ENCODE data around the gene AVPR1A.
"Not testable (repeated sequence)": the region's sequence is repeated elsewhere in the genome, so short reads cannot be mapped to it uniquely, and the experiment has no call there.

Gene AVPR1A
- 0 to 0.24 (median 0) reads per million in 9 experiments for total RNA-seq

DNA sequence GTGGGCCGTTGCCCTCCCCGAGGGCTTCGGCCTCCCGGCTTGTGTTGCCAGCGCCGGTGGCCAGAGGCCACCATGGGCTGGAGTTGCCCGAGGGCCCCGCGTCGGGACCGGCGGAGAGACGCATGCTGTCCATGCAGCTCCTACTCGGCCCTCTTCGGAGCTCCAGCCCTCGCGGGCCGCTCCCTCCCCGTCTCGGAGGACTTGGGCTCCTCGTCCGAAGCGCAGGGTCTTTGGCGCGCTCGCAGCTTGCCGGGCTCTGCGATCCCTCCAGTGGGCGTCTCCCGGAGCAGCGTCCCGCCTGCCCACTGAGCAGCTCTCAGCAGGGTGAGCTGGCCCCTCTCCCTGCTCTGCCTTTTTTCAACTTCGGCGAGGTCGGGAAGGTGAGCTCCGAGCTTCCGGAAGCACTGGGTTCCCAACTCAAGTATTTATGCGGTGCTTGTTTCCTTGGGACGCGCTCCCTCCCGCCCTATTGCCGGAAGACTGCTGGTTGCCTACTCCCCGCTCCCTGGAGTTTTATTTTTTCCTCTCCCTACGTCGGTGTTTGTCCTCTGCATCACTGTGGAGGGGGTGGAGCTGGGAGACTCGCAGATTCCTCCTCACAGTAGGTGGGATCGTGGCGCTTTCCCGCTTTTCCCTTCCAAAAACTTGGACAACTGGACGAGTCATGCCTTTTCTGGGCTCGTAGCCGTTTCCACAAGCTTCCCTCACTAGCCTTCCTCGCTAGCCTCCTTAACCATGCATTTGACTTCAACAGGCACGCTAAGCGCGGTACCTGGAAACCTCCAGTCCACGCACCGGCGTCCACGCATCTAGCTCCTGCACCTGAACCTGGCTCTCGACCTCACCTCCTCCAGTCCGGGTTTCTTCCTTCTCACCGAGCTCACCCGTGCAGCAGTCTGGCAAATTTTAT lies at the start of gene AVPR1A:
TSS of gene AVPR1A (minus strand) at position 489 of the 910 bp plus-strand sequence. CDS start at position 124, 365 bp downstream.
- Mint-ChIP-seq H3K27ac (no peak within 1 kb of the TSS), H3K4me3 (peak within 1 kb of the TSS in 1 of 2 donors; percentile 1)
- ATAC-seq (replicated peaks) = no peak

DNA sequence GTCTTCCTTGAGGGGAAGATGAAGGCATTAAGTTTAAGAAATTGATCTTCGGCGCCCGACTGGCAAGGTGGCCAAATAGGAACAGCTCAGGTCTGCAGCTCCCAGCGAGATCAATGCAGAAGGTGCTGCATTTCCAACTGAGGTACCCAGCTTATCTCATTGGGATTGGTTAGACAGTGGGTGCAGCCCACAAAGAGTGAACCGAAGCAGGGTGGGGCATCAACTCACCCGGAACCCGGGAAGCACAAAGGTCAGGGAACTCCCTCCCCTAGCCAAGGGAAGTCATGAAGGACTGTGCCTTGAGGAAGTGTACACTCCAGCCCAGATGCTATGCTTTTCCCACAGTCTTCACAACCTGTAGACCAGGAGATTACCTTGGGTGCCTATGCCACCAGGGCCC lies 45.2 kb upstream of the AVPR1A start:
- Mint-ChIP-seq H3K9me3 (peaks cover 7 to 23% of the 10 kb centered on the region in 2 donors), H3K36me3 (ENCODE audit: insufficient read depth) (no peaks in the 10 kb centered on the region), H3K27ac (no peak overlapping the region), H3K4me1 (ENCODE audit: low read depth in 2 of 2) (no peaks in the 10 kb centered on the region), H3K4me3 (no peak overlapping the region), H3K27me3 (no peaks in the 10 kb centered on the region)
- DNase-seq (no peak), ATAC-seq (replicated peaks) (no peak)

More for the DNA sequence above, at the start of gene AVPR1A:
- no peaks in the 10 kb centered on the region for H3K36me3 Mint-ChIP-seq (ENCODE audit: insufficient read depth)
- peaks cover 3 to 13% of the 10 kb centered on the region in 2 donors for H3K9me3 Mint-ChIP-seq
- peaks cover 0 to 5% of the 10 kb centered on the region in 2 donors for H3K4me1 Mint-ChIP-seq (ENCODE audit: low read depth in 2 of 2)
- no peak for DNase-seq
- peaks cover 43 to 59% of the 10 kb centered on the region in 2 donors for H3K27me3 Mint-ChIP-seq

DNA sequence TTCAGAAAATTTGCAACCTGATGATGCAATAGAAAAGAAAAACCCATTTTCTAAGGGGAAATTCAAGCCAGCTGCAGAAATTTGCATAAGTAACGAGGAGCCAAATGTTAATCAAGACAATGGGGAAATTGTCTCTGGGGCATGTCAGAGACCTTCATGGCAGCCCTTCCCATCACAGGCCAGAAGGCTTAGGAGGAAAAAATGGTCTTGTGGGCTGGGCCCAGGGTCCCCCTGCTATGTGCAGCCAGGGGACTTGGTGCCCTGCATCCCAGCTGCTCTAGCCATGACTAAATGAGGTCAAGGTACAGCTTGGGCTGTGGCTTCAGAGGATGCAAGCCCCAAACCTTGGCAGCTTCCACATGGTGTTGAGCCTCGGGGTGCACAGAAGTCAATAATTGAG lies 28.2 kb upstream of the AVPR1A start:
- no peak for ATAC-seq (replicated peaks)
- Mint-ChIP-seq H3K36me3 (ENCODE audit: insufficient read depth) (no peaks in the 10 kb centered on the region), H3K9me3 (peaks cover 10 to 11% of the 10 kb centered on the region in 2 donors), H3K4me3 (no peak overlapping the region), H3K4me1 (ENCODE audit: low read depth in 2 of 2) (no peaks in the 10 kb centered on the region), H3K27ac (no peak overlapping the region), H3K27me3 (no peaks in the 10 kb centered on the region)
- no peak for DNase-seq

DNA sequence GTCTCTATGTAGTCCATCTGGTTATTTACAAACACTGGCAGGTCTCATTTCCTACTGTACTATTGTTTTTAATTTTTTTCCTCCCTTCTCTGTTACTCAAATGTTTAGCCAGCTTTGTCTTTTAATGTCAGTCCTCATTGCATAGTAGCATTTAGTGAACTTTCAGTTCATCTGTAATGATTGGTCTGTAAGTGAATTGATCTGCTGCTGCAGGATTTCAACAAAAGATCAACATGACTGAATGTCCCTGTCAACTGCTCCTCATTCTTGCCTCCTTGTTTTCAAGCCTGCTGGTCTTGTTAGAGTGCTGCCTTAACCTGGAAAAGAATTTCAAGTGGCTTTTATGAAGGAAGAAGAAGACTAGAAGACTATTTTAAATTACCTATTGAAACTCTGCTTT lies 19.3 kb upstream of the AVPR1A start:
- no peaks in the 10 kb centered on the region for H3K27me3 Mint-ChIP-seq
- no peak overlapping the region for H3K4me3 Mint-ChIP-seq
- no peaks in the 10 kb centered on the region for H3K4me1 Mint-ChIP-seq (ENCODE audit: low read depth in 2 of 2)
- ATAC-seq (replicated peaks) (no peak), DNase-seq (no peak)
- H3K36me3 Mint-ChIP-seq (ENCODE audit: insufficient read depth) = no peaks in the 10 kb centered on the region
- H3K27ac Mint-ChIP-seq = no peak overlapping the region
- peaks cover 4 to 5% of the 10 kb centered on the region in 2 donors for H3K9me3 Mint-ChIP-seq

DNA sequence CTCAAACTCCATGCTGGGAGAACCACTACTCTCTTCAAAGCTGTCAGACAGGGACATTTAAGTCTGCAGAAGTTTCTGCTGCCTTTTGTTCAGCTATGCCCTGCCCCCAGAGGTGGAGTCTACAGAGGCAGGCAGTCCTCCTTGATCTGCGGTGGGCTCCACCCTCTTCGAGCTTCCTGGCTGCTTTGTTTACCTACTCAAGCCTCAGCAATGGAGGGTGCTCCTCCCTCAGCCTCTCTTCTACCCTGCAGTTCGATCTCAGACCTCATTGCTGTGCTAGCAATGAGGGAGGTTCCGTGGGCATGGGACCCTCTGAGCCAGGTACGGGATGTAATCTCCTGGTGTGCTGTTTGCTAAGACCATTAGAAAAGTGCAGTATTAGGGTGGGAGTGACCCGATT lies 16.7 kb upstream of the AVPR1A start:
- not testable (repeated sequence) for H3K9me3 Mint-ChIP-seq; ATAC-seq (replicated peaks)

DNA sequence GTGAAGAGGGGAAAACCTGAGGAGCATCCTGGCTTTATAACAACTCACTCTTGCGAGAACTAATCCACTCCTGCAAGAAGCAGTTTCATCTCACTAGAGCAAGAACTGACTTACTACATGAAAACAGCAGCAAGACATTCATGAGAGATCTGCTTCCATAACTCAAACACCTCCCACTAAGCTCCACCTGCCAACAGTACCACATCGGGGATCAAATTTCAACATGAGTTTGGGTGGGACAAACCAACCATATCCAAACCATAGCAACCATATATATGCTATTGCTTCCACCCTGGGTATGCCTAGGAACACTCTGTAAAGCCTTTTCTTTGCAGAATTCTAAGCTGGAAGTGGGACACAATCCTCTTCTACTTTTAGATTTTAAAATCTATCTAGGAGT lies 13.9 kb upstream of the AVPR1A start:
- DNase-seq (no peak), ATAC-seq (replicated peaks) (no peak)
- no peaks in the 10 kb centered on the region for H3K36me3 Mint-ChIP-seq (ENCODE audit: insufficient read depth)
- H3K4me3 Mint-ChIP-seq = no peak overlapping the region
- peaks cover 0 to 4% of the 10 kb centered on the region in 2 donors for H3K9me3 Mint-ChIP-seq
- H3K4me1 Mint-ChIP-seq (ENCODE audit: low read depth in 2 of 2) = no peaks in the 10 kb centered on the region
- H3K27me3 Mint-ChIP-seq = no peaks in the 10 kb centered on the region
- no peak overlapping the region for H3K27ac Mint-ChIP-seq

More for the DNA sequence above, 16.7 kb upstream of the AVPR1A start:
- not testable (repeated sequence) for H3K27ac Mint-ChIP-seq; H3K4me3 Mint-ChIP-seq; H3K27me3 Mint-ChIP-seq; H3K4me1 Mint-ChIP-seq (ENCODE audit: low read depth in 2 of 2); DNase-seq; H3K36me3 Mint-ChIP-seq (ENCODE audit: insufficient read depth)

DNA sequence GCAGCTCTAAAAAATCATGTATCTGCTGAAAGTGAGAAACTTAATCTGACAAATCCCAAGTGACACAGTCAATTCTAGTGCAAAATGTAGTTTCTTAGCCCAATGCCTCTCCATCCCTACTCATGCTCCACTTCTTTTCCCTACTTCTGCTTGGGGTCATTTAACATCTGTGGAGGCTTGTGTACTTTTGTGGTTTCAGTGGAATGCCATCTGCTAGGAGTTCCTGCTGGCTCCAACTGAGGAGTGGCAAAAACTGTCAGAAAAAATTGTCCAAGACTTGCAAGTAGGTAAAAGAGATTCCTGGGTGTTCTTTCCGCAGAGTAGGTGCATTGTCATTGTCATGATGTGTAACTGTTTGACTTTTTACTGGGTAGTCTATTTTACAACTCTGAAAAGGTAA lies 12.5 kb upstream of the AVPR1A start:
- Mint-ChIP-seq H3K9me3 (peaks cover 0 to 4% of the 10 kb centered on the region in 2 donors), H3K4me3 (no peak overlapping the region), H3K27ac (no peak overlapping the region), H3K4me1 (ENCODE audit: low read depth in 2 of 2) (no peaks in the 10 kb centered on the region), H3K27me3 (no peaks in the 10 kb centered on the region), H3K36me3 (ENCODE audit: insufficient read depth) (no peaks in the 10 kb centered on the region)
- DNase-seq (no peak), ATAC-seq (replicated peaks) (no peak)

DNA sequence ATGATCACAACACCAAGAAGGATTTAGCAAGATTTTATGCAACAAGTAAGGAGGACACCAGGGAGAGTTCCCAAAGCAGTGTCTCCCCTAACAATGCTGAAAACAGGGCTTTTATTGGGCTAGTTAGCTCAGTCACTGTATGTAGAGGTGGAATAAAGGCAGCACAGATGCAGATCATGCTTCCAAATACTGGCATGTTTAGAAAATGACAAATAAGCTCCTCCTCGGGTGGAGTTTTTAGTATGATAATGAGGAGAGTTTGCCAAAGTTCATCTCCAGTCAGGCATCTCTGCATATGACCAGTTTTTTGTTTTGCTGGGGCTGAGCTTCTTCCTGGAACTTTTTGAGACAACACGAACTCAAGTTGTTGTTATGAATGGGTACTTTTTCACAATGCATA lies 4.4 kb upstream of the AVPR1A start:
- peaks cover 30 to 47% of the 10 kb centered on the region in 2 donors for H3K27me3 Mint-ChIP-seq

DNA sequence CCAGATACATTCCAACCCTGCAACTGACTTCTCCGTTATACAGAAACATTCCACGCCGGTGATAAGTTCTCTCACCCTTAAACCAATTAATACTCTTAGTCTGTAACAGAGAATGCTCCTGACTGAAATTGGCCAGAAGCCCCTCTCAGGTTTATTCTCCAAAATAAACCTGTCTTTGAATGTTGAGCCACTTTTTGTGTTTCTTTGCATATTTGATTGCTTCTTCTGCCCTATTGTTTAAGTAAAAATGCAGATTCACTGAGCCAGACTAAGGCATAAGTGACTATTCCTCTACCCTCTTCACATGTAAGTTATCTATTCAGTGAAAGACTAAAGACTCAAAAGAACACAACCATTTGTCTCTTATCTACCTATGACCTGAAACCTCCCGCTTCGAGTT lies 3.6 kb upstream of the AVPR1A start:
- Mint-ChIP-seq H3K27ac (no peak overlapping the region), H3K4me1 (ENCODE audit: low read depth in 2 of 2) (peaks cover 0 to 5% of the 10 kb centered on the region in 2 donors), H3K9me3 (peaks cover 3 to 13% of the 10 kb centered on the region in 2 donors), H3K27me3 (peaks cover 37 to 56% of the 10 kb centered on the region in 2 donors), H3K36me3 (ENCODE audit: insufficient read depth) (no peaks in the 10 kb centered on the region), H3K4me3 (no peak overlapping the region)
- ATAC-seq (replicated peaks) = no peak
- DNase-seq = no peak

More for the DNA sequence above, 4.4 kb upstream of the AVPR1A start:
- ATAC-seq (replicated peaks) (no peak), DNase-seq (no peak)
- H3K27ac Mint-ChIP-seq = no peak overlapping the region
- peaks cover 2 to 13% of the 10 kb centered on the region in 2 donors for H3K9me3 Mint-ChIP-seq
- peaks cover 0 to 2% of the 10 kb centered on the region in 2 donors for H3K4me1 Mint-ChIP-seq (ENCODE audit: low read depth in 2 of 2)
- H3K4me3 Mint-ChIP-seq = no peak overlapping the region
- no peaks in the 10 kb centered on the region for H3K36me3 Mint-ChIP-seq (ENCODE audit: insufficient read depth)

DNA sequence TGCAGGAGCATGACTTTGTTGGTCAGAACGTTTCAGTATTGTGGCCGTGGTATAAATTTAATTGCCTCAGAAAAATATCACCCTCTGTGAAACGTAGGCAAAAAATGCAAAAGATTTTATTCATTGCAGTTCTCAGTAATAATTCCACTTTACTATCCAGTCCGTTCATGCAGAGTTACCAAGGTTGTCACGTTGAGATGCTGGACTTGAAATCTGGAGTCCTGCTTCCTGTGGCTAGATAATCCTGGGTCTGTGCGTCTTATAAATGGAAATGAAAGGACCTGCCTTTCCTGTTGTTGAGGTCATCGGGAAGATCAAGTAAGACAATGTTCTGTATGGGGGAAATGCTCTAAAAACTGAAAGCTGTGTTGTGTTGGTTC lies 1.3 kb upstream of the AVPR1A start:
- Mint-ChIP-seq H3K27ac (no peak overlapping the region), H3K36me3 (ENCODE audit: insufficient read depth) (no peaks in the 10 kb centered on the region), H3K27me3 (peaks cover 43 to 59% of the 10 kb centered on the region in 2 donors), H3K9me3 (peaks cover 3 to 13% of the 10 kb centered on the region in 2 donors), H3K4me3 (no peak overlapping the region), H3K4me1 (ENCODE audit: low read depth in 2 of 2) (peaks cover 0 to 5% of the 10 kb centered on the region in 2 donors)
- DNase-seq (no peak), ATAC-seq (replicated peaks) (no peak)

DNA sequence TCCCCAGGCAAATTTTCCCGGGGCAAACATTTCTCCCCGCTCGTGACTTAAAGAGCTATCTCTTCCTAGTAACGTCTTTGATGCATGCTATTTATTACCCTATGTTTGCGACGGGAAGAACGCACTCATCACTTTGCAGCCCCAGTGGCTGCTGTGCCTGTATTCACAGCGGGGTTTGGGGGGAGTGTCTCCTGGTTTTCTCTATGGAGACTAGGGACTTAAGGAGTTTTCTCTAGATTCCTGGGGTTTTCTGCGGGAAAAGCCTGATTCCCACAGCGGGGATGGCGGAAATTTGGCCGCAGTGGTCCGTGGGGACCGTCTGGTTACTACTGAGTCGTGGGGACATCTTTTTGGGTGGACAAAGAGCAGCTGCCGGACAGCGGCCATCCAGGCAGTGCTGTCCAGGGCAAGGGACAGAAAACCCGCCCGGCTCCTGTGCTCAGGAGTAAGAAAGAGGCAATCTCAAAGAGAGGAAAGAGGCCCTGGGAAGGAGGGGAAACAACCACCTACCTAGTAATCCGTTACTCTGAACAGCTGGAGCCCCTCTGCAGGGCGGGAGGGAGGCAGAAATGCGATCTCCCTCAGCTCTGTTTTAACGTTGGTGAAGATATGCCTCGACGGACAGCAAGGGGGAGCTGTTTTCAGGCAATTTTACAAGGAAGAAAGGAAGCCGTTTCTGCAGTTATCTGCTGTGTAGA lies 771 bp upstream of the AVPR1A start:
- DNase-seq = no peak
- H3K27me3 Mint-ChIP-seq = peaks cover 43 to 59% of the 10 kb centered on the region in 2 donors

DNA sequence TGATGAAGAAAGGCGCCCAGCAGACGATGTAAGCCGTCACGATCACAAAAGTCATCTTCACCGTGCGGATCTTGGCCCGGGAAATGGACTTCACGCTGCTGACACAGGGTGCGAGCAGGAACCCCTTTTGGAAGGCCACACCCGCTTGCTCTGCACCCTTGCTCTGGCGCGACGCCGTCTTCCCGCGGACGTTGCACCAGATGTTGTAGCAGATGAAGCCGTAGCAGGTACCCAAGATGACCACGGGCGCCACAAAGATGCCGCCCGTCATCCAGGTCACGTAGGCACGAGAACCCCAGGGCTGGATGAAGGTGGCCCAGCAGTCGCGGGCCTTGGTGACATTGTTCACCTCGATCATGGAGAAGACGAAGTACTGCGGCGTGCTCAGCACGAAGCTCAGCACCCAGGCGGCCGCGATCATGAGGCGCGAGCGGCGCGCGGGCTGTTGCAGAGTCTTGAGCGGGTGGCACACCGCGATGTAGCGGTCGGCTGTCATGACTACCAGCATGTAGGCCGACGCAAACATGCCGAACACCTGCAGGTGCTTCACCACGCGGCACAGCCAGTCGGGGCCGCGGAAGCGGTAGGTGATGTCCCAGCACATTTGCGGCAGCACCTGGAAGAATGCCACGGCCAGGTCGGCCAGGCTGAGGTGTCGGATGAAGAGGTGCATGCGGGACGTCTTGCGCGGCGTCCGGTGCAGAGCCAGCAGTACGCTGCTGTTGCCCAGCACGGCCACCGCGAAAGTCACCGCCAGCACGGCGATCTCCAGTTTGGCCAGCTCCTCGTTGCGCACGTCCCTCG lies 890 bp downstream of the AVPR1A start:
- Mint-ChIP-seq H3K4me3 (no peak overlapping the region), H3K27ac (no peak overlapping the region), H3K9me3 (peaks cover 3 to 13% of the 10 kb centered on the region in 2 donors), H3K27me3 (peaks cover 43 to 58% of the 10 kb centered on the region in 2 donors), H3K4me1 (ENCODE audit: low read depth in 2 of 2) (peaks cover 0 to 5% of the 10 kb centered on the region in 2 donors), H3K36me3 (ENCODE audit: insufficient read depth) (no peaks in the 10 kb centered on the region)
- DNase-seq (no peak), ATAC-seq (replicated peaks) (no peak)

More for the DNA sequence above, 771 bp upstream of the AVPR1A start:
- H3K27ac Mint-ChIP-seq = no peak overlapping the region
- peaks cover 0 to 5% of the 10 kb centered on the region in 2 donors for H3K4me1 Mint-ChIP-seq (ENCODE audit: low read depth in 2 of 2)
- no peak for ATAC-seq (replicated peaks)
- peaks cover 3 to 13% of the 10 kb centered on the region in 2 donors for H3K9me3 Mint-ChIP-seq
- H3K4me3 Mint-ChIP-seq = no peak overlapping the region
- H3K36me3 Mint-ChIP-seq (ENCODE audit: insufficient read depth) = no peaks in the 10 kb centered on the region

DNA sequence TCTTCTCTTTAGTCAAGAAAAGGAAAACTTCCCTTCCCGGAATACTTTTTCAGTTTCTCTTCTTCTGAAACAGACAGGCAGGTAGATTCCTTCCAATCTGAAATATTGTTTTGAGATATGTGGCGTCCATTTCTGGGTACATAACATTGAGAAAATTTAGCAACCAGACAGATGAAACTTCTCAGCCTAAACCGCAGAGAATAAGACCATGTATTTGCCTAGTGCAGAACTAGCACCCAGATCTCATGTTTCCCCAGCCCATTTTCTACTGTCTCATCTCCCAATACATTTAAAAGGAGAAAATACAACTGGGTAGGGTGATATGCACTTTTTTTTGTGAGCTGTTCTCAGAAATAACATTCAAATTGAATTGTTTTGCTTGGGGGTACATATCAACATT lies 6.4 kb downstream of the AVPR1A start:
- no peak for DNase-seq
- H3K27me3 Mint-ChIP-seq = peaks cover 4 to 6% of the 10 kb centered on the region in 2 donors
- H3K4me1 Mint-ChIP-seq (ENCODE audit: low read depth in 2 of 2) = no peaks in the 10 kb centered on the region
- no peak overlapping the region for H3K27ac Mint-ChIP-seq
- H3K4me3 Mint-ChIP-seq = no peak overlapping the region
- ATAC-seq (replicated peaks) = no peak
- H3K36me3 Mint-ChIP-seq (ENCODE audit: insufficient read depth) = no peaks in the 10 kb centered on the region
- no peaks in the 10 kb centered on the region for H3K9me3 Mint-ChIP-seq

Measured in effector memory CD8-positive, alpha-beta T cell (primary cell).